ENCODE results near the gene PALMD.

DNA sequence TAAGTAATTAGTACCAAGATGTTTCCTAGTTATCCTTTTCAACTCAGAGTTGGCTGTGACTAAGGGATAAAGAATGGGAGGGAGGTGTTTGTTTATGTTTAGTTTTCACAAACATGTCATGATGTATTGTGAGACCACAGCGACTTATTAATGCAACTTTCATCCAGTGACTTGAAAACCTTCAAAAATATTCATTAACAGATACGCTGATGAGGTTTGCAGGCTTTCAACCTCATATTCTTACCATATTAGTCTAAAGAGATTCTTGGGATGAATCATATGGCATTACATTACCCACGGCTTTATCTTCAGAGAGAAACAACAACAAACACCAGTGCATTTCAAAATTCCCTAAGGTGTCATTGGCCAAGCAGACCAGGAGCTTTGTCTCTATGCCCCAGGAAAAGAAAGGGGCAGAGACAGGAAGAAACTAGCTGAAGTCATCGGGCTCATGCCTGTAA lies 36.4 kb downstream of the PALMD start:
- TF ChIP-seq, protein P1, sequence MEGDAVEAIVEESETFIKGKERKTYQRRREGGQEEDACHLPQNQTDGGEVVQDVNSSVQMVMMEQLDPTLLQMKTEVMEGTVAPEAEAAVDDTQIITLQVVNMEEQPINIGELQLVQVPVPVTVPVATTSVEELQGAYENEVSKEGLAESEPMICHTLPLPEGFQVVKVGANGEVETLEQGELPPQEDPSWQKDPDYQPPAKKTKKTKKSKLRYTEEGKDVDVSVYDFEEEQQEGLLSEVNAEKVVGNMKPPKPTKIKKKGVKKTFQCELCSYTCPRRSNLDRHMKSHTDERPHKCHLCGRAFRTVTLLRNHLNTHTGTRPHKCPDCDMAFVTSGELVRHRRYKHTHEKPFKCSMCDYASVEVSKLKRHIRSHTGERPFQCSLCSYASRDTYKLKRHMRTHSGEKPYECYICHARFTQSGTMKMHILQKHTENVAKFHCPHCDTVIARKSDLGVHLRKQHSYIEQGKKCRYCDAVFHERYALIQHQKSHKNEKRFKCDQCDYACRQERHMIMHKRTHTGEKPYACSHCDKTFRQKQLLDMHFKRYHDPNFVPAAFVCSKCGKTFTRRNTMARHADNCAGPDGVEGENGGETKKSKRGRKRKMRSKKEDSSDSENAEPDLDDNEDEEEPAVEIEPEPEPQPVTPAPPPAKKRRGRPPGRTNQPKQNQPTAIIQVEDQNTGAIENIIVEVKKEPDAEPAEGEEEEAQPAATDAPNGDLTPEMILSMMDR (IDR thresholded peaks at IDR 0.05): no peak
- no peak for TF ChIP-seq EZH2 (IDR thresholded peaks at IDR 0.05)
- no peak for TF ChIP-seq EZH2phosphoT487 (IDR thresholded peaks at IDR 0.05)

Data from neural progenitor cell (in vitro differentiated cells).